HG03342 (cell line): ENCODE results near the gene PPP1R2C.

Experiments
- ATAC-seq: cut with Tn5 transposase; IDR thresholded peaks from one replicate; pipeline ENCODE4 v1.9.1; 2021; ENCODE audit warnings: mild to moderate bottlenecking, moderate library complexity; ENCODE audit not compliant: unreplicated experiment

PPP1R2C gene

DNA sequence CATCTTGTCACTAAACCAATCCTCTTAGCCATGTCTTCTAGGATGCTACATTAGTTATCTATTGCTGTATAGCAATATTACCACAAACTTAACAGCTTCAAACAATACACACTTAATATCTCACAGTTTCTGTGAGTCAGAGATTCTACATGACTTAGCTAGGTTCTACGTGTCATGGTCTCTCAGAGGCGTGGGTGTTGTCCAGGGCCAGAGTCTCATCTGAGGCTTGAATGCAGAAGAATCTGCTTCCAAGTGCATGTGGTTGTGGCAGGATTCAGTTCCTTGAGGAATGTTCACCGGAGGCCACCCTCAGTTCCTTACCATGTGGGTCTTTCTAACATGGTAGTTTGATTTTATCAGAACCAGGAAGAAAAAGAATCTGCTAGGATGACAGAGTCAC lies 26.4 kb downstream of the PPP1R2C start:
- ATAC-seq, result no peak

DNA sequence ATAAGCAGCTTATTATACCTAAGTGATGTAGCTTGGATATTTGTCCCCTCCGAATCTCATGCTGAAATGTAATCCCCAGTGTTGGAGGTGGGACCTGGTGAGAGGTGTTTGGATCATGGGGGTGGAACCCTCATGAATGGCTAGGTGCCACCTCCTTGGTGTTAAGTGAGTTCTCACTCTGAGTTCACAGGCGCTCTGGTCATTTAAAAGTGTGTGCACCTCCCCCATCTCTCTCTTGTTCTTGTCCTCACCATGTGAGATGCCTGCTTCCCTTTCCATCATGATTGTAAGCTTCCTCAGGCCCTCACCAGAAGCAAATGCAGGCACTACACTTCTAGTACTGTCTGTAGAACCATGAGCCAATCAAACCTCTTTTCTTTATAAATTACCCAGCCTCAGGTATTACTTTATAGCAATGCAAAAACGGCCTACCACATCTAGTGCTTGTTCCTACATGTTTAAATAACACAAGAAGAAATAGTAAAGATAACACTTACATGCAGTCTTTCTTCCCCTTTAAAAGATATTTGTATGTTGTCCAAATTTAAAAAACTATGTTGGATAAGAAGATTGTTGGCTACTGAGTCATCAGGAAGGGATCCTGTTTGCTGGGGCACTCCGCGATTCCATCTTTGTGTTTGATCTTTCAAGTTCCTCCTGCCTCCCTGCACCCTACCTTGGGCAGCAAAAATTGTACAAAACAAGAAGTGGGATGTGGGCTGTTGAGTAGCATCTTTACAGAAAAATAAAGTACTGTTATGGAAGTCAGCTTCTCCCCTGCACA lies 29.7 kb downstream of the PPP1R2C start:
- no peak for ATAC-seq

- ATAC-seq, result no peak
Observed at GRCh38 chrX:42746606-42747005, 31.4 kb downstream of the PPP1R2C start.

GRCh38 chrX:42740456-42740855 lies 37.5 kb downstream of the PPP1R2C start:
- ATAC-seq, result no peak

DNA sequence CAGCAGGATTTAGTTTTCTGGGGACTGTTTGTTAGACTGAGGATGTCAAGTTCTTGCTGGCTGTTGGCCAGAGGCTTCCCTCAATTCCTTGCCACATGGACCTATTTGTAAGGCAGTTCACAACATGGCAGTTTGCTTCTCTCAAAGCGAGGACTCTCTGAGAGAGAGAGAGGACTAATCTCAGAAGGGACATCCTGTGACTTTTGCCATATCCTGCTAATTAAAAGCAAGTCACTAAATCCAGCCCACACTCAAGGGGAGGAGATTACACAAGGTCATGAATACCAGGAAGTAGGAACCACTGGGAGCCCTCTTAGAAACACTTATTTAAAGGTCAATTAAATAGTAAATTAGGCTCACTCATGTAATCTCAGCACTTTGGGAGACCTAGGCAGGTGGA lies 38.2 kb downstream of the PPP1R2C start:
- ATAC-seq, result no peak

- no peak for ATAC-seq
Observed at GRCh38 chrX:42739258-42739657, 38.7 kb downstream of the PPP1R2C start.

GRCh38 chrX:42738552-42738951 lies 39.4 kb downstream of the PPP1R2C start:
- no peak for ATAC-seq

DNA sequence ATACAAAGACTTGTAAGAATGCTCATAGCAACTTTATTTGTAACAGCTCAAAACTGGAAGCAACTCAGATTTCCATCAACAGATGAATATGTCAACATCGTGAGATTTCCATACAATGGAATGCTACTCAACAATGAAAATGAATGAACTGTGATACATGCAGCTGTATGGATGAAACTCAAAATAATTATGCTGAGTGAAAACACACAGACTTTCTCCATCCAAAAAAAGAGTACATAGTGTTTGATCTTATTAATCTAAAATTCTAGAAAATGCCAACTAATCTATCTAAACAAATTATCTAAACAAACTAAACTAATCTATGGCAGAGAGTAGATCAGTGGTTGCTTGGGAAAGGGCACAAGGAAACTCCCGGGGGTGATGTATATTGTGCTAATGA lies 42.7 kb downstream of the PPP1R2C start:
- no peak for ATAC-seq

DNA sequence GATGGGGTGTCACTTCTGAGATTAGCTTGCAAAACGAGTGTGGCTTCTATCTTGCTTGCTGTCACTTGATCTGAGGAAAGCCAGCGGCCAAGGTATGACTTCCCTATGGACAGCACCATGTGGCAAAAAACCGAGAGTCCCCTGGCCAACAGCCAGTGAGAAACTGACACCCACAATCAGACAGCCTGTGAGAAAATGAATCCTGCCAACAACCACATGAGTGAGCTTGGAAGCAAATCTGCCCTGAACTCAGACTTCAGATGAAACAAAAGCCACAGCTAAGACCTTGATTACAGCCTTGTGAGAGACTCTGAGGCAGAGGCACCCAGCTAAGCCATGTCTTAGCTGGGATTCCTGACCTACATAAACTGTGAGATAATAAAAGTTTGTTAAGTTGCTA lies 45.5 kb downstream of the PPP1R2C start:
- no peak for ATAC-seq
